Peyer's patch (tissue), 4 donors: ENCODE data around the gene GPR75. TPM values are rescaled to one million over a fixed set of nuclear protein-coding genes. Genes with fewer than 3 reads are reported as not detected.

Experiments used
- DNase-seq, 3 donors: peaks; one replicate each; pipeline ENCODE4 v3.0.0-alpha.2; 2017 to 2019
- H3K27ac ChIP-seq, 4 donors: fragments of 200-600 bp; sonication (generic); one replicate each; pipeline ENCODE4 v1.5.1; 2016 to 2019
- H3K27me3 ChIP-seq, 2 donors: fragments of 200-600 bp; sonication (generic); one replicate each; pipeline ENCODE4 v1.5.1; 2019
- H3K36me3 ChIP-seq, 3 donors: fragments of 200-600 bp; sonication (generic); one replicate each; pipeline ENCODE4 v1.5.1; 2016 to 2019
- H3K4me1 ChIP-seq, 4 donors: fragments of 200-600 bp; sonication (generic); one replicate each; pipeline ENCODE4 v1.5.1; 2016 to 2019
- H3K4me3 ChIP-seq, 4 donors: fragments of 200-600 bp; sonication (generic); 1 replicate in 3 of 4; 2 replicates in 1 of 4; pipeline ENCODE4 v1.5.1; 2016 to 2019; ENCODE audit warnings: mild to moderate bottlenecking in 1 of 4
- H3K9me3 ChIP-seq, 4 donors: fragments of 200-600 bp; sonication (generic); one replicate each; pipeline ENCODE4 v1.5.1; 2016 to 2019; ENCODE audit warnings: mild to moderate bottlenecking in 1 of 4
- CTCF ChIP-seq, 6 experiments: fragments of 450-650 bp in 4 of 6; fragments of 200-600 bp in 2 of 6; sonication (generic) in 1 of 6; IDR thresholded peaks; one replicate each; pipeline ENCODE4 v1.5.1; 2017 to 2019; ENCODE audit warnings: antibody characterized with exemption in 6 of 6, mild to moderate bottlenecking in 3 of 6, moderate library complexity in 1 of 6
- POLR2A ChIP-seq, 2 donors: fragments of 450-650 bp; IDR thresholded peaks; one replicate each; pipeline ENCODE4 v1.5.1; 2017; ENCODE audit warnings: antibody characterized with exemption in 2 of 2, mild to moderate bottlenecking in 2 of 2, moderate library complexity in 2 of 2
- total RNA-seq, 4 donors: library from RNA; depleted of rRNA; stranded (reverse); fragments of >200 nt; gene quantifications; one replicate each; pipeline ENCODE4 v1.1.0, GENCODE V29; 2016

Gene GPR75
- total RNA-seq, 4 donors from 2014 or later, result 2.5 to 25.6 (median 4.6) TPM

- H3K27ac ChIP-seq, result no peak overlapping the region
- H3K27me3 ChIP-seq, result no peaks in the 10 kb centered on the region
- no peak for DNase-seq
- TF ChIP-seq POLR2A (IDR thresholded peaks at IDR 0.05) (no peak), CTCF (IDR thresholded peaks at IDR 0.05) (no peak)
- no peak overlapping the region for H3K4me3 ChIP-seq
- no peaks in the 10 kb centered on the region for H3K9me3 ChIP-seq
- H3K36me3 ChIP-seq, result peaks cover 0 to 49% (median 3%) of the 10 kb centered on the region in 3 donors
- no peaks in the 10 kb centered on the region for H3K4me1 ChIP-seq
Measured at GRCh38 chr2:53865962-53866361, 6.2 kb upstream of the GPR75 start.

GRCh38 chr2:53865264-53865663 is 5.5 kb upstream of the GPR75 start:
- Histone ChIP-seq H3K27me3 (no peaks in the 10 kb centered on the region), H3K27ac (no peak overlapping the region), H3K36me3 (peaks cover 0 to 43% (median 3%) of the 10 kb centered on the region in 3 donors), H3K9me3 (no peaks in the 10 kb centered on the region), H3K4me1 (no peaks in the 10 kb centered on the region), H3K4me3 (no peak overlapping the region)
- TF ChIP-seq POLR2A (IDR thresholded peaks at IDR 0.05), result no peak
- DNase-seq, result no peak

- Histone ChIP-seq H3K27me3 (no peaks in the 10 kb centered on the region), H3K36me3 (peaks cover 0 to 43% (median 3%) of the 10 kb centered on the region in 3 donors), H3K4me3 (no peak overlapping the region), H3K27ac (no peak overlapping the region), H3K9me3 (no peaks in the 10 kb centered on the region), H3K4me1 (no peaks in the 10 kb centered on the region)
- TF ChIP-seq POLR2A (IDR thresholded peaks at IDR 0.05) (no peak), CTCF (IDR thresholded peaks at IDR 0.05) (no peak)
- no peak for DNase-seq
Measured at GRCh38 chr2:53863538-53864227, 3.9 kb upstream of the GPR75 start.

- H3K9me3 ChIP-seq, result no peaks in the 10 kb centered on the region
- H3K4me3 ChIP-seq, result no peak overlapping the region
- no peaks in the 10 kb centered on the region for H3K4me1 ChIP-seq
- H3K36me3 ChIP-seq, result peaks cover 0 to 34% (median 3%) of the 10 kb centered on the region in 3 donors
- TF ChIP-seq POLR2A (IDR thresholded peaks at IDR 0.05), result no peak
- TF ChIP-seq CTCF (IDR thresholded peaks at IDR 0.05), result no peak
- no peaks in the 10 kb centered on the region for H3K27me3 ChIP-seq
- H3K27ac ChIP-seq, result no peak overlapping the region
- no peak for DNase-seq
Measured at GRCh38 chr2:53861824-53862223, 2.1 kb upstream of the GPR75 start.

GRCh38 chr2:53856272-53856671 is 3.5 kb downstream of the GPR75 start:
- Histone ChIP-seq H3K36me3 (peaks cover 0 to 9% (median 0%) of the 10 kb centered on the region in 3 donors), H3K4me3 (no peak overlapping the region), H3K27ac (no peak overlapping the region), H3K27me3 (no peaks in the 10 kb centered on the region), H3K9me3 (no peaks in the 10 kb centered on the region), H3K4me1 (no peaks in the 10 kb centered on the region)
- TF ChIP-seq CTCF (IDR thresholded peaks at IDR 0.05) (no peak), POLR2A (IDR thresholded peaks at IDR 0.05) (no peak)
- DNase-seq, result no peak

- Histone ChIP-seq H3K36me3 (peaks cover 0 to 9% (median 0%) of the 10 kb centered on the region in 3 donors), H3K9me3 (no peaks in the 10 kb centered on the region), H3K27ac (no peak overlapping the region), H3K4me3 (no peak overlapping the region), H3K27me3 (no peaks in the 10 kb centered on the region), H3K4me1 (no peaks in the 10 kb centered on the region)
- DNase-seq, result no peak
- no peak for TF ChIP-seq POLR2A (IDR thresholded peaks at IDR 0.05)
- TF ChIP-seq CTCF (IDR thresholded peaks at IDR 0.05), result no peak
Measured at GRCh38 chr2:53854678-53855077, 5.1 kb downstream of the GPR75 start.
